K562 (cell line): ENCODE results near the gene SIM2.

Experiments
- CHD2 ChIP-seq: IDR thresholded peaks from 2 replicates; pipeline ENCODE4 v1.6.1; 2011; ENCODE audit warnings: low read depth, low read length
- NR2C2 ChIP-seq, 2 experiments: fragments of 200-800 bp in 1 of 2; sonication (Bioruptor generic) in 1 of 2; sonication (generic) in 1 of 2; formaldehyde crosslinking in 1 of 2; IDR thresholded peaks; 2 replicates each; pipeline versions ENCODE4 v1.6.1 to v1.8.0; 2016 to 2022; ENCODE audit warnings: mild to moderate bottlenecking in 1 of 2, missing compliant biosample characterization in 1 of 2, missing genetic modification characterization in 1 of 2, missing genetic modification reagents in 1 of 2
- PTBP1 ChIP-seq: fragments of 200-400 bp; formaldehyde crosslinking; IDR thresholded peaks from 2 replicates; pipeline ENCODE4 v1.6.1; 2017; ENCODE audit warnings: low read depth, low read length
- ZNF764 ChIP-seq: fragments of 250-450 bp; sonication (Bioruptor Pico); IDR thresholded peaks from 2 replicates; pipeline ENCODE4 v1.4.0; 2020; ENCODE audit warnings: low read depth, mild to moderate bottlenecking, moderate library complexity

GRCh38 chr21:36702622-36702968 is 3.7 kb downstream of the SIM2 start:
- no peak for TF ChIP-seq CHD2
- no peak for TF ChIP-seq NR2C2 (CRISPR knock-in tag; IDR thresholded peaks at IDR 0.05)
- no peak for TF ChIP-seq NR2C2 (tag; IDR thresholded peaks at IDR 0.05)
- no peak for TF ChIP-seq PTBP1
- no peak for TF ChIP-seq ZNF764 (CRISPR knock-in tag)
